SK-N-SH (cell line): Measurements from ENCODE around the gene IGFBP7. TPM values are rescaled to one million over a fixed set of nuclear protein-coding genes. Genes with fewer than 3 reads are reported as not detected.

Experiments
- CTCF ChIA-PET: fragments of 300-600, 350-600 bp; formaldehyde crosslinking; extraction: SDS; loops from one replicate; lab custom pipeline; 2021; lab: Yijun Ruan, JAX
- POLR2A ChIA-PET: fragments of 350-600 bp; sonication (Branson Sonifier 250); formaldehyde crosslinking; extraction: SDS; loops from one replicate; lab custom pipeline; 2020; ENCODE audit warnings: antibody characterized with exemption, inconsistent platforms; lab: Yijun Ruan, JAX
- DNase-seq: peaks from one replicate; pipeline ENCODE4 v3.0.0; 2012
- H2AFZ ChIP-seq: fragments of 200-600 bp; sonication (generic); 2 replicates; pipeline ENCODE4 v1.8.1; 2016; ENCODE audit warnings: antibody characterized with exemption, mild to moderate bottlenecking, low read depth
- H3F3A ChIP-seq: fragments of 200-600 bp; sonication (generic); replicated peaks from 2 replicates; pipeline ENCODE3; 2016; ENCODE audit warnings: antibody characterized with exemption, mild to moderate bottlenecking; ENCODE audit not compliant: insufficient read depth
- H3K27ac ChIP-seq, 2 experiments: fragments of 200-500 bp in 1 of 2; fragments of 200-600 bp in 1 of 2; sonication (Bioruptor generic) in 1 of 2; sonication (generic), shearing (Covaris generic) in 1 of 2; 2 replicates each; pipeline versions ENCODE4 v1.5.1 to v1.6.1; 2014 to 2016; ENCODE audit warnings: low read depth in 2 of 2, inconsistent platforms in 1 of 2, low read length in 1 of 2, mild to moderate bottlenecking in 1 of 2, mixed read lengths in 1 of 2
- H3K27me3 ChIP-seq: fragments of 200-600 bp; sonication (generic), shearing (Covaris generic); 2 replicates; pipeline ENCODE4 v1.6.1; 2016; ENCODE audit warnings: mixed run types; ENCODE audit not compliant: insufficient read depth
- H3K36me3 ChIP-seq, 2 experiments: fragments of 200-500 bp in 1 of 2; fragments of 200-600 bp in 1 of 2; sonication (Bioruptor generic) in 1 of 2; sonication (generic) in 1 of 2; replicated peaks in 1 of 2; 2 replicates each; pipeline versions ENCODE3 to v1.5.1; 2014 to 2016; ENCODE audit warnings: low read length in 1 of 2, mild to moderate bottlenecking in 1 of 2; ENCODE audit not compliant: insufficient read depth in 2 of 2, control insufficient read depth in 1 of 2
- H3K4me1 ChIP-seq, 2 experiments: fragments of 200-500 bp in 1 of 2; fragments of 200-600 bp in 1 of 2; sonication (Bioruptor generic) in 1 of 2; sonication (generic), shearing (Covaris generic) in 1 of 2; 2 replicates each; pipeline versions ENCODE4 v1.5.1 to v1.6.1; 2014 to 2016; ENCODE audit warnings: low read depth in 1 of 2, low read length in 1 of 2, mixed run types in 1 of 2; ENCODE audit not compliant: insufficient read depth in 2 of 2, control insufficient read depth in 1 of 2
- H3K4me2 ChIP-seq: fragments of 200-600 bp; sonication (generic), shearing (Covaris generic); 2 replicates; pipeline ENCODE4 v1.6.1; 2017; ENCODE audit warnings: mixed run types
- H3K4me3 ChIP-seq, 2 experiments: fragments of 200-500 bp in 1 of 2; fragments of 200-600 bp in 1 of 2; sonication (Bioruptor generic) in 1 of 2; sonication (generic), shearing (Covaris generic) in 1 of 2; 2 replicates each; pipeline versions ENCODE4 v1.5.1 to v1.8.1; 2014 to 2016; ENCODE audit warnings: low read depth in 2 of 2, inconsistent platforms in 1 of 2, low read length in 1 of 2, mild to moderate bottlenecking in 1 of 2, mixed read lengths in 1 of 2, moderate library complexity in 1 of 2
- H3K79me2 ChIP-seq: fragments of 200-600 bp; sonication (generic); 2 replicates; pipeline ENCODE4 v1.8.1; 2017; ENCODE audit warnings: mild to moderate bottlenecking; ENCODE audit not compliant: insufficient read depth
- H3K9ac ChIP-seq: fragments of 200-600 bp; sonication (generic); 2 replicates; pipeline ENCODE4 v1.6.1; 2017; ENCODE audit warnings: mixed run types
- H3K9me2 ChIP-seq: fragments of 200-600 bp; sonication (generic); 2 replicates; pipeline ENCODE4 v1.6.1; 2017; ENCODE audit warnings: mixed run types
- H3K9me3 ChIP-seq: fragments of 200-600 bp; sonication (generic); 2 replicates; pipeline ENCODE4 v1.6.1; 2017; ENCODE audit warnings: mixed run types, mild to moderate bottlenecking, moderate library complexity
- H4K20me1 ChIP-seq: fragments of 200-600 bp; sonication (generic); 2 replicates; pipeline ENCODE4 v1.6.1; 2017; ENCODE audit warnings: mild to moderate bottlenecking, mixed run types; ENCODE audit not compliant: insufficient read depth
- CHD2 ChIP-seq: fragments of 150-350 bp; IDR thresholded peaks from 2 replicates; pipeline ENCODE4 v1.6.1; 2018; ENCODE audit warnings: low read length; ENCODE audit not compliant: partially characterized antibody
- ELF1 ChIP-seq: IDR thresholded peaks from 2 replicates; pipeline ENCODE4 v1.4.0; 2012
- EP300 ChIP-seq, 2 experiments: IDR thresholded peaks; 2 replicates each; pipeline versions ENCODE4 v1.4.0 to v1.6.1; 2012; ENCODE audit warnings: borderline replicate concordance in 1 of 2, low read depth in 1 of 2, low read length in 1 of 2
- FOSL2 ChIP-seq: IDR thresholded peaks from 2 replicates; pipeline ENCODE4 v1.4.0; 2012; ENCODE audit warnings: low read depth, mild to moderate bottlenecking, moderate library complexity, borderline replicate concordance
- FOXM1 ChIP-seq: IDR thresholded peaks from 2 replicates; pipeline ENCODE4 v1.4.0; 2012; ENCODE audit warnings: low read depth, mild to moderate bottlenecking
- GABPA ChIP-seq: IDR thresholded peaks from 2 replicates; pipeline ENCODE4 v1.4.0; 2012; ENCODE audit warnings: low read depth, mild to moderate bottlenecking
- GATA2 ChIP-seq: sonication (generic); formaldehyde crosslinking; IDR thresholded peaks from 2 replicates; pipeline ENCODE4 v1.5.0; 2020; ENCODE audit warnings: mild to moderate bottlenecking, missing genetic modification reagents
- JUND ChIP-seq: IDR thresholded peaks from 2 replicates; pipeline ENCODE4 v1.4.0; 2012
- MEF2A ChIP-seq: IDR thresholded peaks from 2 replicates; pipeline ENCODE4 v1.4.0; 2012; ENCODE audit warnings: low read depth, borderline replicate concordance
- MXI1 ChIP-seq: IDR thresholded peaks from 2 replicates; pipeline ENCODE4 v1.6.1; 2012; ENCODE audit warnings: mild to moderate bottlenecking, low read depth, low read length, improper control_type of control experiment
- NFIC ChIP-seq: IDR thresholded peaks from 2 replicates; pipeline ENCODE4 v1.4.0; 2012; ENCODE audit warnings: borderline replicate concordance
- RXRA ChIP-seq: IDR thresholded peaks from 2 replicates; pipeline ENCODE4 v1.4.0; 2012; ENCODE audit warnings: low read depth, mild to moderate bottlenecking, borderline replicate concordance
- SMC3 ChIP-seq: IDR thresholded peaks from 2 replicates; pipeline ENCODE4 v1.6.1; 2012; ENCODE audit warnings: low read depth, low read length, improper control_type of control experiment
- YY1 ChIP-seq: IDR thresholded peaks from 2 replicates; pipeline ENCODE4 v1.4.0; 2012; ENCODE audit warnings: low read depth, mild to moderate bottlenecking
- WGBS: methylation state at CpG from one replicate; pipeline ENCODE4 v1.1.6; 2017; ENCODE audit warnings: low lambda C conversion rate; 5-methylcytosine and 5-hydroxymethylcytosine counted together
- polyA plus RNA-seq, 3 experiments: library from polyadenylated mRNA; depleted of rRNA; stranded (reverse); fragments of >200 nt; gene quantifications; 2 replicates each; pipeline ENCODE4 v1.2.3, GENCODE V29; 2012
- TF ChIP-seq, protein P1 (sequence below): fragments of 200-600 bp; sonication (generic); IDR thresholded peaks from 2 replicates; pipeline ENCODE4 v1.6.1; 2017; ENCODE audit warnings: antibody characterized with exemption, mild to moderate bottlenecking, moderate library complexity
- TF ChIP-seq, protein P2 (sequence below): fragments of 150-350 bp; IDR thresholded peaks from 2 replicates; pipeline ENCODE4 v1.6.1; 2017; ENCODE audit warnings: antibody characterized with exemption, low read length, low read depth, borderline replicate concordance
- TF ChIP-seq, protein P3 (sequence below): IDR thresholded peaks from 2 replicates; pipeline ENCODE4 v1.6.1; 2012; ENCODE audit warnings: mild to moderate bottlenecking, low read depth, low read length, moderate library complexity

IGFBP7 gene
- polyA plus RNA-seq, 1 of the 3 experiments (the other 2 are of a cell fraction), result 0.38 TPM

DNA sequence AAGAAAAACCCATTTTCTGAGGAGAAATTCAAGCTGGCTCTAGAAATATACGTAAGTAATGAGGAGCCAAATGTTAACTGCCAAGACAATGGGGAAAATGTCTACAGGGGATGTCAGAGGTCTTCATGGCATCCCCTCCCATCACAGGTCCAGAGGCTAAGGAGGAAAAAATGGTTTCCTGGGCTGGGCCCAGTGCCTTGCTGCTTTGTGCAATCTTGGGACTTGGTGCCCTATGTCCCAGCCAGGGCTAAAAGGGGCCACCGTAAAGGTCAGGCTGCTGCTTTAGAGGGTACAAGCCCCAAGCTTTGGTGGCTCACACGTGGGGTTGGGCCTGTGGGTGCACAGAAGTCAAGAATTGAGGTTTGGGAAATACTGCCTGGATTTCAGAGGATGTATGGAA, 17.2 kb upstream of the IGFBP7 start:
- CTCF ChIA-PET, result interaction anchor here (1.2 kb wide), 1 partner anchor 29 kb away, joined by 3 read pairs; no protein-coding TSS in a partner anchor
- POLR2A ChIA-PET, result no interaction called here
- no peaks in the 10 kb centered on the region for H3K9me2 ChIP-seq
- no peaks in the 10 kb centered on the region for H3K79me2 ChIP-seq
- peaks cover 6% of the 10 kb centered on the region in 2 experiments; a peak in 3 of 4 replicates for H3K4me1 ChIP-seq
- H3K4me2 ChIP-seq, result no peak overlapping the region
- TF ChIP-seq EP300 (IDR thresholded peaks at IDR 0.05; ENCODE audit: borderline replicate concordance in 1 of 2, low read depth in 1 of 2, low read length in 1 of 2) (no peak), JUND (no peak), NFIC (no peak), GABPA (no peak), GATA2 (CRISPR knock-in tag) (no peak), FOSL2 (no peak), MEF2A (no peak), MXI1 (no peak)
- TF ChIP-seq, protein P1, sequence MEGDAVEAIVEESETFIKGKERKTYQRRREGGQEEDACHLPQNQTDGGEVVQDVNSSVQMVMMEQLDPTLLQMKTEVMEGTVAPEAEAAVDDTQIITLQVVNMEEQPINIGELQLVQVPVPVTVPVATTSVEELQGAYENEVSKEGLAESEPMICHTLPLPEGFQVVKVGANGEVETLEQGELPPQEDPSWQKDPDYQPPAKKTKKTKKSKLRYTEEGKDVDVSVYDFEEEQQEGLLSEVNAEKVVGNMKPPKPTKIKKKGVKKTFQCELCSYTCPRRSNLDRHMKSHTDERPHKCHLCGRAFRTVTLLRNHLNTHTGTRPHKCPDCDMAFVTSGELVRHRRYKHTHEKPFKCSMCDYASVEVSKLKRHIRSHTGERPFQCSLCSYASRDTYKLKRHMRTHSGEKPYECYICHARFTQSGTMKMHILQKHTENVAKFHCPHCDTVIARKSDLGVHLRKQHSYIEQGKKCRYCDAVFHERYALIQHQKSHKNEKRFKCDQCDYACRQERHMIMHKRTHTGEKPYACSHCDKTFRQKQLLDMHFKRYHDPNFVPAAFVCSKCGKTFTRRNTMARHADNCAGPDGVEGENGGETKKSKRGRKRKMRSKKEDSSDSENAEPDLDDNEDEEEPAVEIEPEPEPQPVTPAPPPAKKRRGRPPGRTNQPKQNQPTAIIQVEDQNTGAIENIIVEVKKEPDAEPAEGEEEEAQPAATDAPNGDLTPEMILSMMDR, result no peak
- TF ChIP-seq, protein P2, sequence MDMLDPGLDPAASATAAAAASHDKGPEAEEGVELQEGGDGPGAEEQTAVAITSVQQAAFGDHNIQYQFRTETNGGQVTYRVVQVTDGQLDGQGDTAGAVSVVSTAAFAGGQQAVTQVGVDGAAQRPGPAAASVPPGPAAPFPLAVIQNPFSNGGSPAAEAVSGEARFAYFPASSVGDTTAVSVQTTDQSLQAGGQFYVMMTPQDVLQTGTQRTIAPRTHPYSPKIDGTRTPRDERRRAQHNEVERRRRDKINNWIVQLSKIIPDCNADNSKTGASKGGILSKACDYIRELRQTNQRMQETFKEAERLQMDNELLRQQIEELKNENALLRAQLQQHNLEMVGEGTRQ, result no peak
- TF ChIP-seq, protein P3, sequence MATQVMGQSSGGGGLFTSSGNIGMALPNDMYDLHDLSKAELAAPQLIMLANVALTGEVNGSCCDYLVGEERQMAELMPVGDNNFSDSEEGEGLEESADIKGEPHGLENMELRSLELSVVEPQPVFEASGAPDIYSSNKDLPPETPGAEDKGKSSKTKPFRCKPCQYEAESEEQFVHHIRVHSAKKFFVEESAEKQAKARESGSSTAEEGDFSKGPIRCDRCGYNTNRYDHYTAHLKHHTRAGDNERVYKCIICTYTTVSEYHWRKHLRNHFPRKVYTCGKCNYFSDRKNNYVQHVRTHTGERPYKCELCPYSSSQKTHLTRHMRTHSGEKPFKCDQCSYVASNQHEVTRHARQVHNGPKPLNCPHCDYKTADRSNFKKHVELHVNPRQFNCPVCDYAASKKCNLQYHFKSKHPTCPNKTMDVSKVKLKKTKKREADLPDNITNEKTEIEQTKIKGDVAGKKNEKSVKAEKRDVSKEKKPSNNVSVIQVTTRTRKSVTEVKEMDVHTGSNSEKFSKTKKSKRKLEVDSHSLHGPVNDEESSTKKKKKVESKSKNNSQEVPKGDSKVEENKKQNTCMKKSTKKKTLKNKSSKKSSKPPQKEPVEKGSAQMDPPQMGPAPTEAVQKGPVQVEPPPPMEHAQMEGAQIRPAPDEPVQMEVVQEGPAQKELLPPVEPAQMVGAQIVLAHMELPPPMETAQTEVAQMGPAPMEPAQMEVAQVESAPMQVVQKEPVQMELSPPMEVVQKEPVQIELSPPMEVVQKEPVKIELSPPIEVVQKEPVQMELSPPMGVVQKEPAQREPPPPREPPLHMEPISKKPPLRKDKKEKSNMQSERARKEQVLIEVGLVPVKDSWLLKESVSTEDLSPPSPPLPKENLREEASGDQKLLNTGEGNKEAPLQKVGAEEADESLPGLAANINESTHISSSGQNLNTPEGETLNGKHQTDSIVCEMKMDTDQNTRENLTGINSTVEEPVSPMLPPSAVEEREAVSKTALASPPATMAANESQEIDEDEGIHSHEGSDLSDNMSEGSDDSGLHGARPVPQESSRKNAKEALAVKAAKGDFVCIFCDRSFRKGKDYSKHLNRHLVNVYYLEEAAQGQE, result no peak
- no peaks in the 10 kb centered on the region for H3F3A ChIP-seq
- H4K20me1 ChIP-seq, result no peaks in the 10 kb centered on the region
- H3K27me3 ChIP-seq, result no peaks in the 10 kb centered on the region
- H2AFZ ChIP-seq, result no peak overlapping the region
- H3K27ac ChIP-seq, result no peak overlapping the region
- no peak overlapping the region for H3K9ac ChIP-seq
- DNase-seq, result no peak
- 43% methylated on average over 3 of the region's 3 CpGs for WGBS
- no peaks in the 10 kb centered on the region for H3K9me3 ChIP-seq
- H3K36me3 ChIP-seq, result no peaks in the 10 kb centered on the region
- H3K4me3 ChIP-seq, result no peak overlapping the region

DNA sequence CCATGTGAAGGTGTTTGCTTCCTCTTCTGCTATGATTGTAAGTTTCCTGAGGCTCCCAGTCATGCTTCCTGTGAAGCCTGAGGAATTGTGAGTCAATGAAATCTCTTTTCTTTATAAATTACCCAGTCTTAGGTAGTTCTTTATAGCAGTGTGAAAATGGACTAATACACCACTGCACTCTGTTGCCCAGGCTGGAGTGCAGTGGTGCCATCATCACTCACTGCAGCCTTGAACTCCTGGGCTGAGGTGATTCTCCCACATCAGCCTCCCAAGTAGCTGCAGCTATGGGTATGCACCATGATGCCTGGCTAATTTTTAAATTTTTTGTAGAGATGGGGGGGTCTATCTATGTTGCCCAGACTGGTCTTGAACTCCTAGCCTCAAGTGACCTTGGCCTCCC, 15.8 kb upstream of the IGFBP7 start:
- Histone ChIP-seq H3K27ac (no peak overlapping the region), H3K79me2 (no peaks in the 10 kb centered on the region), H3K9me2 (no peaks in the 10 kb centered on the region), H3F3A (no peaks in the 10 kb centered on the region), H3K4me2 (no peak overlapping the region), H2AFZ (no peak overlapping the region), H3K4me1 (peaks cover 0 to 3% of the 10 kb centered on the region in 2 experiments; a peak in 2 of 4 replicates), H3K36me3 (no peaks in the 10 kb centered on the region), H3K4me3 (no peak overlapping the region), H4K20me1 (no peaks in the 10 kb centered on the region), H3K27me3 (no peaks in the 10 kb centered on the region), H3K9me3 (no peaks in the 10 kb centered on the region), H3K9ac (no peak overlapping the region)
- ChIA-PET POLR2A (no interaction called here), CTCF (interaction anchor here (1.3 kb wide), 1 partner anchor 38 kb away, joined by 5 read pairs; no protein-coding TSS in a partner anchor)
- no peak for DNase-seq
- TF ChIP-seq GATA2 (CRISPR knock-in tag) (no peak), ELF1 (no peak), SMC3 (no peak), RXRA (no peak), FOXM1 (no peak), FOSL2 (no peak), YY1 (no peak), MXI1 (no peak), CHD2 (no peak)
- TF ChIP-seq, protein P3, result no peak
